Astrocyte of the spinal cord (primary cell): Measurements from ENCODE around the gene MRPL21.

Experiments
- DNase-seq: peaks from one replicate; pipeline ENCODE4 v3.0.0; 2011; ENCODE audit warnings: low read depth, low spot score
- H3K4me3 ChIP-seq: 2 replicates; pipeline ENCODE4 v1.5.1; 2011; ENCODE audit warnings: low read depth, mild to moderate bottlenecking, low read length, moderate library complexity
- in situ Hi-C: cut with HindIII; loops from 2 replicates; pipeline ENCODE4 v1.10.0; 2017; ENCODE audit warnings: low sequenced_read_pairs
- TF ChIP-seq, protein P1 (sequence below): IDR thresholded peaks from 2 replicates; pipeline ENCODE4 v1.5.1; 2012; ENCODE audit warnings: low read depth, mild to moderate bottlenecking, low read length, inconsistent platforms

Gene MRPL21

DNA sequence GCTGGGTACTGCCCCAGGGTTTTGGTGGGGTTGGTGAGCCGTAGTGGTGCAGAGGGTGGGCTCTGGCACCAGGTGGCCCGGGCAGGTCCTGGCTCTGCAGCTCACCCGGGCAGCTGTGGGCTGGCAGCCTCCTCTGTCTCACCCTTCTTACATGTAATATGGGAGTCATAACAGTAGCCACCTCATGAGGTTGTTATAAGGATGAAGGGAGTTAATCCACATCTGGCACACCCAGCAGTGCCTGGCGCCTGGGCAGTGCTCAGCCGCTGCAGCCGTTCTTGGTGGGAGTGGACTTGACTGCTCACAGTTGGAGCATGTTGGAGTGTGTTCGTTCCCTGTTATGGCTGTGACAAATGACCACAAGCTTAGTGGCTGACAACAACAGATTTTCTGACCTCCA lies 28.7 kb upstream of the MRPL21 start:
- in situ Hi-C loops = no loop called here
- no peak overlapping the region for H3K4me3 ChIP-seq
- TF ChIP-seq, protein P1, sequence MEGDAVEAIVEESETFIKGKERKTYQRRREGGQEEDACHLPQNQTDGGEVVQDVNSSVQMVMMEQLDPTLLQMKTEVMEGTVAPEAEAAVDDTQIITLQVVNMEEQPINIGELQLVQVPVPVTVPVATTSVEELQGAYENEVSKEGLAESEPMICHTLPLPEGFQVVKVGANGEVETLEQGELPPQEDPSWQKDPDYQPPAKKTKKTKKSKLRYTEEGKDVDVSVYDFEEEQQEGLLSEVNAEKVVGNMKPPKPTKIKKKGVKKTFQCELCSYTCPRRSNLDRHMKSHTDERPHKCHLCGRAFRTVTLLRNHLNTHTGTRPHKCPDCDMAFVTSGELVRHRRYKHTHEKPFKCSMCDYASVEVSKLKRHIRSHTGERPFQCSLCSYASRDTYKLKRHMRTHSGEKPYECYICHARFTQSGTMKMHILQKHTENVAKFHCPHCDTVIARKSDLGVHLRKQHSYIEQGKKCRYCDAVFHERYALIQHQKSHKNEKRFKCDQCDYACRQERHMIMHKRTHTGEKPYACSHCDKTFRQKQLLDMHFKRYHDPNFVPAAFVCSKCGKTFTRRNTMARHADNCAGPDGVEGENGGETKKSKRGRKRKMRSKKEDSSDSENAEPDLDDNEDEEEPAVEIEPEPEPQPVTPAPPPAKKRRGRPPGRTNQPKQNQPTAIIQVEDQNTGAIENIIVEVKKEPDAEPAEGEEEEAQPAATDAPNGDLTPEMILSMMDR = no peak
- no peak for DNase-seq

DNA sequence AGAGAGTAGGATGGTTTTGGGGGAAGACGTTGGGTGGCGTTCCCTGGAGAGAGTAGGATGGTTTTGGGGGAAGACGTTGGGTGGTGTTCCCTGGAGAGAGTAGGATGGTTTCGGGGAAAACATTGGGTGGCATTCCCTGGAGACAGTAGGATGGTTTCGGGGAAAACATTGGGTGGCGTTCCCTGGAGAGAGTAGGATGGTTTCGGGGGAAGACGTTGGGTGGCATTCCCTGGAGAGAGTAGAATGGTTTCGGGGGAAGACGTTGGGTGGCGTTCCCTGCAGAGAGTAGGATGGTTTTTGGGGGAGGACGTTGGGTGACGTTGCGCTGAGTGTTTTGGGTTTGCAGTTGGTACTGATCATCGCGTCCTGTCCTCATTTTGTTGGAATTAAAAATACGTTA lies 28.3 kb upstream of the MRPL21 start:
- in situ Hi-C loops = no loop called here
- H3K4me3 ChIP-seq = no peak overlapping the region
- TF ChIP-seq, protein P1 = no peak
- DNase-seq = no peak

DNA sequence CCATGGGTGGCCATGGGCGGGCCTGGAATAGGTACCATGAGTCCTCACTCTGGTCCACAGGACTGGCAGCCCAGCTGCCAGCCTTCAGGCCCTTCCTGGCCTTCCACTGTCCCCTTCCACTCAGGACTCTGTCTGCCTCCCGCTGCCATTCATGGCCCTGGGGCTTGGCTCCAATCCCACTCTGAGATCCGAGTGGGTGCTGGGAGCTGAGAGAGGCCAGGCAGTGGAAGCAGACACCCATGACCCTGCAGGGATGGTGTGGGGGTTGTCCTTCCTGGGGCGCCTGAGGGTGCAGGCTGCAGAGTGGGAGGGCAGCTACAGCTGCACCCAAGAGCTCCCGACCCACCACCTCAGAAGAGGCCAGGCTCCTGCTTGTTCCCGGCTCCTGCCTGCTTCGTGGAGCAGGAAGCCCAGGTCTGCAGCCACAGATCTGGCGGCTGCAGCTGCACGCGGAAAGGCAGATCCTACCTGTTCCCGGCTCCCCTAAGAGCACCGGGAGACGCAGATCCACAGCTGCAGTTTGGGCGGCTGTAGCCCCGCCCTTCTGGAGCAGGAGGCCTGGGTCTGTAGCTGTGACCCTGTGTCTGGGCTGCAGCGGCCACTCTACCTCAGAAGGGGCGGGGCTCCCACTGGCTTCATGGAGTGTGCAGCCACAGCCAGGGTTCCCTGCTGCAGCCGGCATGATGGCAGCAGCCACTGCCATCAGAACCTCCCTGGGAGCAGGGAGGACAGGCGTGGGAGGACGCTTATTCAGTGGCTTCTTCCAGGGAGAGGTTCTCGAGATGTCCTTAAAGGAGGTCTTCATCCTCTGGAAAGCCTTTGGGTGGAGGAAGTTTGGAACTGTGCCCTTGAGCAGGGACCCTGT lies 27.6 kb upstream of the MRPL21 start:
- DNase-seq = no peak
- in situ Hi-C loops = no loop called here
- no peak overlapping the region for H3K4me3 ChIP-seq
- TF ChIP-seq, protein P1 = no peak

DNA sequence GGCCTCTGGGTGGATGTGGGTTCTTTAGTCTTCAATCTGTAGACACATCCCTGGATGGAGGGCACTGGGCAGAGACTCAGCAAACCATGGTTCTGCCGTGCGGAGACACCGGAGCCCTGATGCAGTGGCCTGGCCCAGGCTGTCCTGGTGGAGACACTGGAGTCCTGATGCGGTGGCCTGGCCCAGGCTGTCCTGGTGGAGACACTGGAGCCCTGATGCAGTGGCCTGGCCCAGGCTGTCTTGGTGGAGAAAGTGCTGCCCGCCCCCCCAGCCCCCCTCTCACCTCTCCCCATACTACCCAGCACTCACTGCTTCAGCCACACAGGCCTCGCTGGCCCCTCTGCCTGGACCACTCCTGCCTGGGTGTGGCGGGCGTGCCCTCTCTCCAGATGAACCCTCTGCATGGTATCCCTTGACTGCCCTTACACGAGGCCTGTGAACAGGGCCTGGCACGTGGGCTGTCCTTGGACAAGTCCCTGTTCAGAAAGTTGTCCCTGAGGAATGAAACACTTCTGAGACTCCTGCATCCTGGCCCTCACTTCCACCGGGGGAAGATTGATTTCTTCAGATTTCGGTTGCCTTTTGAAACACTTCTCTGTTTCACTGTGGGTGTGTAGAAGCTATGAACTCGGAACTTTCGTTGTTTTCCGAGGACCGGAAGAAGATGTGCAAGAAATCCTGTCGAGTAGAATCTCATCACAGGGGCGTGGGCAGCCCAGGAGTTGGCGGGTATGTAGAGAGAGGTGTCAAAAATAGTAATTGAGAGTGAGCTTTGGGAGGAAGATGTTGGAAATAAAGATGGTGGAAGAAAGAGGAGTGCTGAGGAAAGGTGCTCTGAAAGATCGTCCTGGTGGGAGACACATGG lies 26.3 kb upstream of the MRPL21 start:
- H3K4me3 ChIP-seq = no peak overlapping the region
- in situ Hi-C loops = no loop called here
- TF ChIP-seq, protein P1 = no peak
- no peak for DNase-seq

DNA sequence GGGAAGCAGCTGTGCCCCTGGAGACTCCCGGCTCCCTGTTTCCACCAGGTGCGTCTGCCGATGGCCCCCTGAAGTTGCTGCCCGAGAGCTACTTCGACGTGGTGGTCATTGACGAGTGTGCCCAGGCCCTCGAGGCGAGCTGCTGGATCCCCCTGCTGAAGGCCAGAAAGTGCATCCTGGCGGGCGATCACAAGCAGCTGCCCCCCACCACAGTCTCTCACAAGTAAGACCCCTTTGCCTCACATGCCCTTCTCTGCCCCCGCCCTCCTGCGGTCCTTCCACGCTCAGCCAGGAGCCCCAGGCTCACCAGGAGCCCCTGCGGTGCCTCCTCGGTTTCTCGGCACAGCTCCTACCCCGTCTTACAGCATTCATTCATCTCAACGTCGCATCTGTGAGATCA lies 25.5 kb upstream of the MRPL21 start:
- in situ Hi-C loops = no loop called here

More for the DNA sequence above, 25.5 kb upstream of the MRPL21 start:
- TF ChIP-seq, protein P1 = no peak
- no peak overlapping the region for H3K4me3 ChIP-seq
- DNase-seq = no peak
